Muscle layer of colon (tissue), 2 donors: ENCODE results near the gene SLC22A13.
"Not testable (repeated sequence)": the region's sequence is repeated elsewhere in the genome, so short reads cannot be mapped to it uniquely, and the experiment has no call there.

Experiments
- H3K27ac ChIP-seq: one replicate; pipeline ENCODE4 v1.7.0; 2013; ENCODE audit warnings: low read depth, mild to moderate bottlenecking, low read length, moderate library complexity
- H3K27me3 ChIP-seq, 2 donors: one replicate each; pipeline ENCODE4 v1.7.0; 2013; ENCODE audit warnings: low read length in 2 of 2, mild to moderate bottlenecking in 2 of 2; ENCODE audit not compliant: insufficient read depth in 2 of 2, control insufficient read depth in 1 of 2
- H3K36me3 ChIP-seq: one replicate; pipeline ENCODE4 v1.7.0; 2013; ENCODE audit warnings: mild to moderate bottlenecking, low read length; ENCODE audit not compliant: insufficient read depth
- H3K4me1 ChIP-seq: one replicate; pipeline ENCODE4 v1.7.0; 2013; ENCODE audit warnings: mild to moderate bottlenecking, low read length; ENCODE audit not compliant: insufficient read depth
- H3K4me3 ChIP-seq, 2 donors: one replicate each; pipeline ENCODE4 v1.7.0; 2013; ENCODE audit warnings: low read length in 2 of 2, low read depth in 1 of 2, mild to moderate bottlenecking in 1 of 2, moderate library complexity in 1 of 2
- H3K9ac ChIP-seq: one replicate; pipeline ENCODE4 v1.7.0; 2013; ENCODE audit warnings: low read length
- H3K9me3 ChIP-seq: one replicate; pipeline ENCODE4 v1.7.0; 2013; ENCODE audit warnings: mild to moderate bottlenecking, low read length
- donor health status: abdominal sarcoma.
- donor health status: Adenocarcinoma of cecum.

The SLC22A13 gene

GRCh38 chr3:38242812-38243211 lies 22.8 kb upstream of the SLC22A13 start:
- H3K27me3 ChIP-seq, H3K9me3 ChIP-seq, H3K27ac ChIP-seq, H3K4me1 ChIP-seq, H3K4me3 ChIP-seq, H3K9ac ChIP-seq: not testable (repeated sequence)
- peaks cover 24% of the 10 kb centered on the region for H3K36me3 ChIP-seq

GRCh38 chr3:38245930-38246329 lies 19.7 kb upstream of the SLC22A13 start:
- H3K36me3 ChIP-seq = peaks cover 18% of the 10 kb centered on the region
- no peaks in the 10 kb centered on the region for H3K27me3 ChIP-seq
- H3K4me3 ChIP-seq = no peak overlapping the region
- no peak overlapping the region for H3K9ac ChIP-seq
- H3K4me1 ChIP-seq = no peaks in the 10 kb centered on the region
- no peak overlapping the region for H3K27ac ChIP-seq
- H3K9me3 ChIP-seq = no peaks in the 10 kb centered on the region

GRCh38 chr3:38247366-38248035 lies 18.1 kb upstream of the SLC22A13 start:
- peaks cover 31% of the 10 kb centered on the region for H3K36me3 ChIP-seq
- H3K9ac ChIP-seq = no peak overlapping the region
- no peak overlapping the region for H3K27ac ChIP-seq
- H3K27me3 ChIP-seq = no peaks in the 10 kb centered on the region
- H3K4me1 ChIP-seq = no peaks in the 10 kb centered on the region
- H3K9me3 ChIP-seq = no peaks in the 10 kb centered on the region
- no peak overlapping the region for H3K4me3 ChIP-seq

- Histone ChIP-seq H3K27ac (no peak overlapping the region), H3K27me3 (no peaks in the 10 kb centered on the region), H3K9me3 (no peaks in the 10 kb centered on the region), H3K36me3 (peaks cover 56% of the 10 kb centered on the region), H3K9ac (no peak overlapping the region), H3K4me1 (no peaks in the 10 kb centered on the region), H3K4me3 (no peak overlapping the region)
These were observed 15.4 kb upstream of the SLC22A13 start for GRCh38 chr3:38250198-38250597.

GRCh38 chr3:38251197-38251596 lies 14.4 kb upstream of the SLC22A13 start:
- Histone ChIP-seq H3K36me3 (peaks cover 51% of the 10 kb centered on the region), H3K9me3 (no peaks in the 10 kb centered on the region)

GRCh38 chr3:38253704-38254103 lies 11.9 kb upstream of the SLC22A13 start:
- Histone ChIP-seq H3K9me3 (no peaks in the 10 kb centered on the region), H3K27ac (no peak overlapping the region), H3K9ac (no peak overlapping the region), H3K4me1 (no peaks in the 10 kb centered on the region), H3K4me3 (no peak overlapping the region), H3K36me3 (peaks cover 41% of the 10 kb centered on the region), H3K27me3 (no peaks in the 10 kb centered on the region)

More at GRCh38 chr3:38251197-38251596, 14.4 kb upstream of the SLC22A13 start:
- no peaks in the 10 kb centered on the region for H3K4me1 ChIP-seq
- H3K9ac ChIP-seq = no peak overlapping the region
- H3K27ac ChIP-seq = no peak overlapping the region
- no peak overlapping the region for H3K4me3 ChIP-seq
- H3K27me3 ChIP-seq = no peaks in the 10 kb centered on the region

GRCh38 chr3:38254872-38255271 lies 10.7 kb upstream of the SLC22A13 start:
- Histone ChIP-seq H3K9me3 (no peaks in the 10 kb centered on the region), H3K9ac (no peak overlapping the region), H3K4me1 (no peaks in the 10 kb centered on the region), H3K27me3 (no peaks in the 10 kb centered on the region), H3K4me3 (no peak overlapping the region), H3K27ac (no peak overlapping the region), H3K36me3 (peaks cover 40% of the 10 kb centered on the region)

- H3K4me3 ChIP-seq = no peak overlapping the region
- no peaks in the 10 kb centered on the region for H3K4me1 ChIP-seq
- peaks cover 40% of the 10 kb centered on the region for H3K36me3 ChIP-seq
- H3K27me3 ChIP-seq = no peaks in the 10 kb centered on the region
- H3K27ac ChIP-seq = no peak overlapping the region
- no peak overlapping the region for H3K9ac ChIP-seq
- no peaks in the 10 kb centered on the region for H3K9me3 ChIP-seq
These were observed 10.0 kb upstream of the SLC22A13 start for GRCh38 chr3:38255627-38256026.

- Histone ChIP-seq H3K9ac (no peak overlapping the region), H3K27ac (no peak overlapping the region), H3K9me3 (no peaks in the 10 kb centered on the region), H3K4me1 (no peaks in the 10 kb centered on the region), H3K36me3 (peaks cover 25% of the 10 kb centered on the region), H3K27me3 (no peaks in the 10 kb centered on the region), H3K4me3 (no peak overlapping the region)
These were observed 8.0 kb upstream of the SLC22A13 start for GRCh38 chr3:38257583-38257982.

- no peak overlapping the region for H3K27ac ChIP-seq
- no peaks in the 10 kb centered on the region for H3K9me3 ChIP-seq
- no peak overlapping the region for H3K4me3 ChIP-seq
- H3K4me1 ChIP-seq = no peaks in the 10 kb centered on the region
- H3K36me3 ChIP-seq = no peaks in the 10 kb centered on the region
- no peaks in the 10 kb centered on the region for H3K27me3 ChIP-seq
- H3K9ac ChIP-seq = no peak overlapping the region
These were observed 5.1 kb upstream of the SLC22A13 start for GRCh38 chr3:38260474-38260873.

GRCh38 chr3:38264353-38264771 lies 1.2 kb upstream of the SLC22A13 start:
- Histone ChIP-seq H3K4me3 (no peak overlapping the region), H3K9ac (no peak overlapping the region), H3K9me3 (no peaks in the 10 kb centered on the region), H3K27me3 (no peaks in the 10 kb centered on the region), H3K4me1 (no peaks in the 10 kb centered on the region), H3K36me3 (no peaks in the 10 kb centered on the region), H3K27ac (no peak overlapping the region)

GRCh38 chr3:38264779-38265178 lies 833 bp upstream of the SLC22A13 start:
- Histone ChIP-seq H3K36me3 (no peaks in the 10 kb centered on the region), H3K4me1 (no peaks in the 10 kb centered on the region), H3K27me3 (no peaks in the 10 kb centered on the region), H3K9ac (no peak overlapping the region), H3K4me3 (no peak overlapping the region), H3K9me3 (no peaks in the 10 kb centered on the region), H3K27ac (no peak overlapping the region)
